ENCODE data around the gene CD200. TPM values are rescaled to one million over a fixed set of nuclear protein-coding genes. Genes with fewer than 3 reads are reported as not detected.

CD200 gene
- polyA plus RNA-seq, 1 experiment, result 0.10 TPM

DNA sequence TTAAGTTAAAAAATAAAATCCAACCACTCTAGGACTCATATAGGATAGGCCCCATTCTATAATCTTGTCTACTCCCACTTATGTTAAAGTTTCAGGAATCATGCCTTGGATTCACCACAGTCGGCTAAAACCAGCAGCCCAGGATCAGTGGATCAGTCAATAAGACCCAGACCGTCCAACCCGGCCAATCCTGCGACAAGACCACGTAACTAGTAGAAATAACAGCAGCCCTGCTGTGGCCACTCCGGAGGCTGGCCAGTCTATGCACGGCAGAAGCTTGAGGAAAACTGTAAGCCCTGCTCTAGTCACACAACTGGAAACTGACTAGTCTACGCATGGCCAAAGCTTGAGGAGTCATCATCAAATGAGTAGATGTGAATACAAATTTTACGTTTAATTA is 26.1 kb upstream of the CD200 start:
- H3K27me3 ChIP-seq (ENCODE audit: control insufficient read depth, insufficient read depth, low read length), result no peaks in the 10 kb centered on the region
- CTCF ChIA-PET, result interaction anchor here (2.9 kb wide), 1 partner anchor 13 kb away, joined by 17 read pairs; the partner anchor contains the start of gene SLC9C1
- no peak overlapping the region for H3K4me3 ChIP-seq (ENCODE audit: low read depth, low read length)
- DNase-seq (ENCODE audit: low read depth), result no peak
- no peak for TF ChIP-seq CTCF (IDR thresholded peaks at IDR 0.05; ENCODE audit: insufficient read depth, low read depth, low read length)
- no peaks in the 10 kb centered on the region for H3K36me3 ChIP-seq (ENCODE audit: control insufficient read depth, insufficient read depth, low read length)
- POLR2A ChIA-PET, result no interaction called here

DNA sequence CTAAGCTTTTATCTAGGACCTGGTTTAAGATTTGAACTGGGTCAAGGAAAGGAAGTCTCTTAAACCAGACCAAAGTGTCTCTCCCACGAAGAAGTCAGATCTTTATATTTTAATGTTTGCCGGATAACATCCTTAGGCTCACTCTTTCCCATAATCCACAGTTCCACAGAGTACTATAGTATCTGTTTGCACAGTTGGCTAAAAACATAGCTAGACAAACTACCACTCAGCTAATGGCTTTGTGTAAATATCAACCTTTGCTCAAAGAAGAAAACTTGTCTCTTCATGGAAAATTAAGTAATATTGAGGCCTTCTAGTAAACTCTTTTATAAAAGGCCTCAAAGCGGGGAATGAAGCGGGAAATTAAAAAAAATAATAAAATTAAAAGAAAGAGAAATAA is 25.4 kb upstream of the CD200 start:
- Histone ChIP-seq H3K36me3 (ENCODE audit: control insufficient read depth, insufficient read depth, low read length) (no peaks in the 10 kb centered on the region), H3K4me3 (ENCODE audit: low read depth, low read length) (no peak overlapping the region), H3K27me3 (ENCODE audit: control insufficient read depth, insufficient read depth, low read length) (no peaks in the 10 kb centered on the region)
- ChIA-PET CTCF (interaction anchor here (2.9 kb wide), 1 partner anchor 13 kb away, joined by 17 read pairs; the partner anchor contains the start of gene SLC9C1), POLR2A (no interaction called here)
- DNase-seq (ENCODE audit: low read depth), result no peak
- no peak for TF ChIP-seq CTCF (IDR thresholded peaks at IDR 0.05; ENCODE audit: insufficient read depth, low read depth, low read length)

DNA sequence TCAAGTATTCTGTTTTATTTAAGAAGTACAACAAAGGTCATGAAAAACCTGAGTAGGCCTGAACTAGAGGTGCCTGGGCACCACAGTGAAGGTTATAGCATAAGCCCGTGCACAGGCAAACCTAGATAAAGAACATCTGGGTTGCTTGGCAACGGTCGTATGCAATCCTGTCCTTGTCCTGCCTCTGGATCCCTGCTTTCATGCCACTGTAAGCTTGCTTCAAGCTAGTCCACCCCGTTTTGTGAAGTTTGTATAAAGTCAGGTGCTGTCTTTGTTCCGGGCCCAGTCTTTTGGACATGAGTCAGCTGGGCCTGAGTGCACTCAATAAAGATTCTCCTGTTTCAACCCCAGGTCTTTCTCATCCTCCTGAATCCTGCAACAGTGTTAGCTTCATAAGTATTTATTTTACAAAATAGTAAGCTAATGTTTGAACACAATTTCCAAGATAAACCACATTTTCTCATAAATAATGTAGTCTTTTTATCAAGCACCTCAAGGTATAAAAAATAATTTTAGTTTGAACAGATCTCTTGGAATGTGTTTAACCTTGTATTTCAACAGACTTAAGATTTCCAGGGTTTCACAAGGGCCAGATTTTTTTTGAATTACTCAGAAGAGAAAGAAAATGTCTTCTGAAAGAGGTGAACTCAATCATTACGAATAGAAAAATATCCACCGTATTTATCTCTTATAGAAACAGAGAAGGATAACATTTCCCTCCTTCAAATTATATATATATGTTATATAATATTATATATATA is 24.6 kb upstream of the CD200 start:
- POLR2A ChIA-PET, result no interaction called here
- CTCF ChIA-PET, result interaction anchor here (2.9 kb wide), 1 partner anchor 14 kb away, joined by 17 read pairs; the partner anchor contains the start of gene SLC9C1
- H3K36me3 ChIP-seq (ENCODE audit: control insufficient read depth, insufficient read depth, low read length), result no peaks in the 10 kb centered on the region
- no peak for TF ChIP-seq CTCF (IDR thresholded peaks at IDR 0.05; ENCODE audit: insufficient read depth, low read depth, low read length)
- H3K4me3 ChIP-seq (ENCODE audit: low read depth, low read length), result no peak overlapping the region
- DNase-seq (ENCODE audit: low read depth), result no peak
- no peaks in the 10 kb centered on the region for H3K27me3 ChIP-seq (ENCODE audit: control insufficient read depth, insufficient read depth, low read length)

GRCh38 chr3:112314649-112315048 is 18.3 kb upstream of the CD200 start:
- no peak for TF ChIP-seq CTCF (IDR thresholded peaks at IDR 0.05; ENCODE audit: insufficient read depth, low read depth, low read length)
- H3K36me3 ChIP-seq (ENCODE audit: control insufficient read depth, insufficient read depth, low read length), result no peaks in the 10 kb centered on the region
- DNase-seq (ENCODE audit: low read depth), result no peak
- no peak overlapping the region for H3K4me3 ChIP-seq (ENCODE audit: low read depth, low read length)
- no peaks in the 10 kb centered on the region for H3K27me3 ChIP-seq (ENCODE audit: control insufficient read depth, insufficient read depth, low read length)
- POLR2A ChIA-PET, result no interaction called here
- CTCF ChIA-PET, result interaction anchor here (1.7 kb wide), 1 partner anchor 123 kb away, joined by 3 read pairs; no protein-coding TSS in a partner anchor

GRCh38 chr3:112315791-112316190 is 17.2 kb upstream of the CD200 start:
- DNase-seq (ENCODE audit: low read depth), result no peak
- CTCF ChIA-PET, result interaction anchor here (1.7 kb wide), 1 partner anchor 204 kb away, joined by 4 read pairs; no protein-coding TSS in a partner anchor

More at GRCh38 chr3:112315791-112316190, 17.2 kb upstream of the CD200 start:
- POLR2A ChIA-PET, result no interaction called here
- no peak for TF ChIP-seq CTCF (IDR thresholded peaks at IDR 0.05; ENCODE audit: insufficient read depth, low read depth, low read length)
- Histone ChIP-seq H3K4me3 (ENCODE audit: low read depth, low read length) (no peak overlapping the region), H3K36me3 (ENCODE audit: control insufficient read depth, insufficient read depth, low read length) (no peaks in the 10 kb centered on the region), H3K27me3 (ENCODE audit: control insufficient read depth, insufficient read depth, low read length) (no peaks in the 10 kb centered on the region)

Measured in BJ (cell line).